HUES64 (cell line): ENCODE measurements around the gene AHCTF1.

Source experiments
- H3K27ac ChIP-seq: 2 replicates; pipeline ENCODE4 v1.7.0; 2013; ENCODE audit warnings: low read depth, low read length, inconsistent platforms
- H3K27me3 ChIP-seq: 2 replicates; pipeline ENCODE4 v1.6.1; 2013; ENCODE audit warnings: mild to moderate bottlenecking, low read length; ENCODE audit not compliant: insufficient read depth
- H3K36me3 ChIP-seq: 2 replicates; pipeline ENCODE4 v1.6.1; 2013; ENCODE audit warnings: mild to moderate bottlenecking, low read length; ENCODE audit not compliant: insufficient read depth
- H3K4me1 ChIP-seq: 2 replicates; pipeline ENCODE4 v1.6.1; 2013; ENCODE audit warnings: mild to moderate bottlenecking, low read length, moderate library complexity; ENCODE audit not compliant: insufficient read depth
- H3K4me3 ChIP-seq: 2 replicates; pipeline ENCODE4 v1.5.1; 2013; ENCODE audit warnings: mild to moderate bottlenecking, low read length, moderate library complexity
- H3K9ac ChIP-seq: 2 replicates; pipeline ENCODE4 v1.6.1; 2013; ENCODE audit warnings: mild to moderate bottlenecking, low read depth, low read length
- H3K9me3 ChIP-seq: 2 replicates; pipeline ENCODE4 v1.6.1; 2013; ENCODE audit warnings: low read depth, low read length; ENCODE audit not compliant: insufficient read depth
- WGBS: fragments of 150-250, 120-280 bp; methylation state at CpG from one replicate; pipeline ENCODE4 v1.1.7; 2013; ENCODE audit warnings: missing lambda C conversion rate; 5-methylcytosine and 5-hydroxymethylcytosine counted together

AHCTF1 gene

DNA sequence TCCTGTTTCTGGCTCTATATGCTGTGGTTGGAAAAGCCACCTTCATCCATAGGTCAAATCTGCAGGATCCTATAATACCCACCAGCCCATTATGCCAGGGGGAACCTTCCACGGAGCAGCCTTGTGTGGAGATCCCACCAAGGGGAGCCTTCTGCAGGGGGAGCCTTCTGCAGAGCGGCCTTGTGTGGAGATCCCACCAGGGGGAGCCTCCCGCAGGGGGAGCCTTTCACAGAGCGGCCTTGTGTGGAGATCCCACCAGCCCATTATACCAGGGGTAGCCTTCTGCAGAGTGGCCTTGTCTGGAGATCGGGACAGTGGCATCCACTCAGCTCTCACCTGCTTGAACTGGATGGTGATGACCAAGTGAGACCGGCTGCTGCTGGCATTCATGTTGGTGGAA lies 122.3 kb downstream of the AHCTF1 start:
- no peak overlapping the region for H3K9ac ChIP-seq
- WGBS: 91% methylated on average over 6 of the region's 6 CpGs
- H3K27me3 ChIP-seq: no peaks in the 10 kb centered on the region

DNA sequence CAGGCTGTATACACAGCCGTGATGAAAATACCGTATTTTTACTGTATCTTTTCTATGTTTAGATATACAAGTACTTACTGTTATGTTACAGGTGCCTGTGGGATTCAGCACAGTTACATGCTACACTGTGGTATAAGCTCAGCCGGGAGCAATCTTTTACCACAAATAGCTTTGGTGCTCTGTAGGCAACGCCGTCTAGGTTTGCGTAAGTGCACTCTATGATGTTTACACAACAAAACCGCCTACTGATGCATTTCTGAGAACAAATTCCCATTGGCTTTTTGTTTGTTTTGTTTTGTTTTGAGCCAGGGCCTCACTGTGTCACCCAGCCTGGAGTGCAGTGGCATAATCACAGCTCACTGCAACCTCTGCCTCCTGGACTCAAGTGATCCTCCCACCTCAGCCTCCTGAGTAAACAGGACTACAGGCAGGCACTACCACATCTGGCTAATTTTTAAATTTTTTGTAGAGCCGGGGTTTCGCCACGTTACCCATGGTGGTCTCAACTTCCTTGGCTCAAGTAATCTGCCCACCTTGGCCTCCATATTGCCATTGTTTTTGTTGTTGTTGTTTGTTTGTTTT lies 126.5 kb downstream of the AHCTF1 start:
- Histone ChIP-seq H3K4me1 (no peaks in the 10 kb centered on the region), H3K9ac (no peak overlapping the region), H3K36me3 (no peaks in the 10 kb centered on the region), H3K27ac (no peak overlapping the region), H3K4me3 (no peak overlapping the region), H3K9me3 (no peaks in the 10 kb centered on the region; the same call in 1 of the 2 replicates), H3K27me3 (no peaks in the 10 kb centered on the region)
- WGBS: 89% methylated on average over 10 of the region's 10 CpGs

More for the DNA sequence above, 122.3 kb downstream of the AHCTF1 start:
- Histone ChIP-seq H3K4me1 (peaks cover 5% of the 10 kb centered on the region; the same call in 1 of the 2 replicates), H3K9me3 (no peaks in the 10 kb centered on the region; the same call in 1 of the 2 replicates), H3K4me3 (no peak overlapping the region), H3K27ac (no peak overlapping the region), H3K36me3 (no peaks in the 10 kb centered on the region)

DNA sequence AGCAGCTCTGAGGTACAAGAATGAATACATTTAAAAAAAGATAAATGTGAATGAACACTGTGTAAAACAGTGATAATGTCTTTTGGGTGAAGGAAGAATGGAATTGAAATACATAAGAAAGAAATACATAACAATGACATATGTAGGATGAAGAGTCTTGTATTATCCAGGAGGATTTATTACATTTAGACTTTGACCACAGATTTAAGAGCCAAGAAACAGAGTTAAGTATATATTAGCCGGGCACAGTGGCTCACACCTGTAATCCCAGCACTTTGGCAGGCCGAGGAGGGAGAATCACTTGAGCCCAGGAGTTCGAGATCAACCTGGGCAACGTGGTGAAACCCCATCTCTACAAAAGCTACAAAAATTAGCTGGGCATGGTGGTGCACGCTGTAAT lies 127.9 kb downstream of the AHCTF1 start:
- Histone ChIP-seq H3K9me3 (no peaks in the 10 kb centered on the region), H3K4me3 (no peak overlapping the region), H3K27me3 (no peaks in the 10 kb centered on the region), H3K27ac (no peak overlapping the region), H3K36me3 (no peaks in the 10 kb centered on the region), H3K9ac (no peak overlapping the region), H3K4me1 (no peaks in the 10 kb centered on the region; the same call in 1 of the 2 replicates)
- WGBS: 92% methylated on average over 5 of the region's 5 CpGs

DNA sequence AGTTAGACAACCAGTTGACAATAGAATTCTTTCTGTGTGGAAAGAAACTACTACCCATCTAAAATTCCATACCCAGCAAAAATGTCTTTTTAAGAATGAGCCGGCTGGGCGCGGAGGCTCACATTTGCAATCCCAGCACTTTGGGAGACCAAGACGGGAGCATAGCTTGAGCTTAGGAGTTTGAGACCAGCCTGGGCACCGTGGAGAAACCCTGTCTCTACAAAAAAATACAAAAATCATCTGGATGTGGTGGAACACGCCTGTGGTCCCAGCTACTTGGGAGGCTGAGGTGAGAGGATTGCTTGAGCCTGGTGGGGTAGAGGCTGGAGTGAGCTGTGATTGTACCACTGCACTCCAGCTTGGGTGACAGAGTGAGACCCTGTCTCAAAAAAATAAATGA lies 128.4 kb downstream of the AHCTF1 start:
- no peak overlapping the region for H3K9ac ChIP-seq
- WGBS: 95% methylated on average over 6 of the region's 6 CpGs
- no peak overlapping the region for H3K4me3 ChIP-seq
- H3K9me3 ChIP-seq: no peaks in the 10 kb centered on the region
- no peaks in the 10 kb centered on the region for H3K36me3 ChIP-seq
- H3K27ac ChIP-seq: no peak overlapping the region
- no peaks in the 10 kb centered on the region for H3K27me3 ChIP-seq
- no peaks in the 10 kb centered on the region; the same call in 1 of the 2 replicates for H3K4me1 ChIP-seq

DNA sequence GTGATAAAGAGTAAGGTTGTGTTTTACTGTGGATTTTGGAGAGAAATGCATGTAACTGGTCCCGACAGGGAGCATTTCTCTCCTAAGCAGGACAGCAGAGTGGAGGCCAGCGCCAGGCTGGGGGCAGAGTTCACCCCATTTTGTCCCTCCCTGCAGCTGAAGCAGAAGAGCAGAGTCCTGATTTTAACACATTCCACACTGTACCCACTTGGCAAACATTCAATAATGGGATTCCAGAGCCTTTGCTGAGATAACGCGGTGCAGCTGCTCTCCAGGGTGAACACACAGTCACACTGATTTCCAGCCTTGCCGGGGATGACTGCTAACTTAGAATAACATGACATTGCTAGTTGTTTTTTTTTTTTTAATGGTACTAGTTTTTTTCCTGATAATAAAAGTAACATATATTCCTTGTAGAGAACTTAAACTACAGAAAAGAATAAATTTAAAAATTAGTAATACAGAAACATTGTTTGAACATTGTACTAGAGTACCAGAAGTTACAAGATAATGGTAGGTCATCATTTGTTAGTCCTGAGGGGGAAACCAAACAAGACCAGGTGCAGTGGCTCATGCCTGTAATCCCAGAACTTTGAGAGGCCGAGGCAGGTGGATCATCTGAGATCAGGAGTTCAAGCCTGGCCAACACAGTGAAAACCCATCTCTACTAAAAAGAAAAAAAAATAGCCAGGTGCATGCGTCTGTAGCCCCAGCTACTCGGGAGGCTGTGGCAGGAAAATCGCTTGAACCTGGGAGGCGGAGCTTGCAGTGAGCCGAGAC lies 130.3 kb downstream of the AHCTF1 start:
- Histone ChIP-seq H3K36me3 (no peaks in the 10 kb centered on the region), H3K27me3 (no peaks in the 10 kb centered on the region), H3K4me3 (no peak overlapping the region), H3K9ac (no peak overlapping the region), H3K27ac (no peak overlapping the region), H3K9me3 (no peaks in the 10 kb centered on the region), H3K4me1 (no peaks in the 10 kb centered on the region; the same call in 1 of the 2 replicates)
- 91% methylated on average over 11 of the region's 11 CpGs for WGBS

DNA sequence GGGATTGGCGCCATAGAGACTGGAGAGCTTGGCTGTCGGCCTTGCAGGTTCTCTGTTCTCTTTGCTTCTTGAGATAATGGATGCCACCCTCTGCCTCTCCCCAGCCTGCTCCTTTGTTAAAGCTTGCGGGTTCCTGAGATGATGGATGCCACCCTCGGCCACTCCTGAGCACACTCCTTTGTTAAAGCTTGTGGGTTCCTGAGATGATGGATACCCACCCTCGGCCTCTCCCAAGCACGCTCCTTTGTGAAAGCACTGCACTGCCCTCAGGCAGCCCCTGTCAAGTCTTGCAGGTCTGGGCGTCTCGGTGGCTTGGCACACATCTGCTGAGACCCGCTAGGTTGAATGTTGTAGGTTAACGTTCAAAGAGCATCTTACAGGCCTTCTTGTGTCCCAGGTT lies 131.0 kb downstream of the AHCTF1 start:
- peaks cover under 1% of the 10 kb centered on the region; the same call in 1 of the 2 replicates for H3K4me1 ChIP-seq
- H3K4me3 ChIP-seq: no peak overlapping the region
- H3K9ac ChIP-seq: no peak overlapping the region
- no peak overlapping the region for H3K27ac ChIP-seq
- no peaks in the 10 kb centered on the region for H3K27me3 ChIP-seq
- no peaks in the 10 kb centered on the region for H3K36me3 ChIP-seq
- no peaks in the 10 kb centered on the region for H3K9me3 ChIP-seq
- WGBS: 94% methylated on average over 10 of the region's 10 CpGs

DNA sequence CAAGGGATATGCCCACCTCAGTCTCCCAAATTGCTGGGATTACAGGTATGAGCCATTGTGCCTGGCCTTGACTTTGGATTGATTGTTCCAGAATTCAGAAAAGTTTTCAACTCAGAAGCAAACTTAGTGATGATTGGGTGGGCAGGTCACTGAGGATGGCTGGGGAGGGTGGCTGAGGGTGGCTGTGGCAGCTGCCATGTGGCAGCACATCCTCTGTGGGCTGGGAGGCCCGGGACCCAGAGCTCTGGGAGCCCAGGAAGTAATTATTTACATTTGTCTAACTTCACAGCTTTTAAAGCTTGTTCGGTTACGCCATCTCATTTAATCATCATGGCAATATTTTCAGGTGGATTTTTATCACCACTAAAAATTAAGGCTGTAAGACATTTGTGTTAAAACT lies 131.4 kb downstream of the AHCTF1 start:
- Histone ChIP-seq H3K27ac (no peak overlapping the region), H3K9ac (no peak overlapping the region), H3K36me3 (no peaks in the 10 kb centered on the region), H3K27me3 (no peaks in the 10 kb centered on the region), H3K4me1 (peaks cover 5% of the 10 kb centered on the region), H3K9me3 (no peaks in the 10 kb centered on the region), H3K4me3 (no peak overlapping the region)
- WGBS: 100% methylated on average over 3 of the region's 3 CpGs

DNA sequence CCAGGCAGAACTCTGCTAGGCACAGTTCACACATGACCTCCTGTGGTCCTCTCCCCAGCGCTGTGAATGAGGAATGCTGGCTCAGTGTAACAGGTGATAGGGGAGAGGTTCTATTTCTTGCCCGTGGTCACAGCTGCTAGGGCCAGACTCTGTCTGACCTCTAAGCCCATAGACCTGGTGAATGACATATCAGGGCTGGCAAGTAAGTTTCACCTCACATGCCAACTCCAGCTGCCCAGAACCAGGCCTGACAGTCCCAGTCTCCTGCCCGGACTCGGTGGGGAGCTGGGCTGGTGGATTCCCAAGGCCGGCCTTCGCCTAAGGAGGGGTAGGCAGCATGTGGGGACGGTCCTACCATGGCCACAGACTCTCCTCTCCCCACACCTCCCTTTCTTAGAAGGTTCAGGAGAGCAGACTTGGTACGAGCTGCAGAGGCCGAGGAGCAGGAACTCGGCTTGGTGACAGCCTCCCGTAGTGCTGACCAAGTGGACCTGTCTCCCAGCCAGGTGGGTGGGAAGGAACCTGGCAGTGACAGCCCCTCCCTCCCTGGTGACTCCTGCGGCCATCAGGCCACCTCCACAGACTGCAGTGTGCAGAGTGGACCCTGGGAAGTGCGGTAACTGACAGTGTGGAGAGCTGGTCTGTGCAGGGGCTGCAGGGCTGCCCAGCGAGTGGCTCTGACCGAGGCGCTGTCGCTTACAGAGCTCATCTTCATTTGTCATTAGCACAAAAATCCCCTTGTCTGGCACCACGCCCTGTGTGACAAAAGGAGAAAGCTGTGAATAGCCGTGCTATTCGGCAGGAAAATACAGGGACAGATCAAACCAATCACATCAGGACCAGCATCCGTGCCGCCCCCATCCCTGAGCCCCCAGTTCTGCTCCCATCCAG lies 132.9 kb downstream of the AHCTF1 start:
- Histone ChIP-seq H3K36me3 (no peaks in the 10 kb centered on the region), H3K4me1 (peaks cover 17% of the 10 kb centered on the region), H3K4me3 (no peak overlapping the region), H3K27ac (no peak overlapping the region), H3K27me3 (no peaks in the 10 kb centered on the region), H3K9me3 (no peaks in the 10 kb centered on the region), H3K9ac (no peak overlapping the region)
- WGBS: 68% methylated on average over 22 of the region's 22 CpGs

DNA sequence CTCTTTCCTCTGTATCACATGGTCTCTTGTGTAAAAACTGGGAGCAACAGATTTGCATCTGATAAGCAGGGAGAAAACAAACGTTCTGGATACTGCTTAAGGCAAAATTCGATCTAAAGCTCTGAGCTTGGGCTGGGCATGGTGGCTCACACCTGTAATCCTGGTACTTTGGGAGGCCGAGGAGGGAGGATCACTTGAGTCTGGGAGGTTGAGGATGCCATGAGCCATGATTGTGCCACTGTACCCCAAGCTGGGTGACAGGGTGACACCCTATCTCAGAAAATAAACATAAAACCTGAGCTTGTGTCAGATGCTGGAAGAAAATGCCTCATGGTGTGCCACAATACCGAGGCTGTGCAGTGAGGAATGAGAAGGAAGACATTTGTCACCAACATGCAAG lies 133.6 kb downstream of the AHCTF1 start:
- WGBS: 76% methylated on average over 4 of the region's 4 CpGs
- no peak overlapping the region for H3K4me3 ChIP-seq
- H3K27ac ChIP-seq: no peak overlapping the region
- no peaks in the 10 kb centered on the region for H3K36me3 ChIP-seq
- H3K9me3 ChIP-seq: no peaks in the 10 kb centered on the region
- H3K9ac ChIP-seq: no peak overlapping the region
- H3K4me1 ChIP-seq: peaks cover 23% of the 10 kb centered on the region
- no peaks in the 10 kb centered on the region for H3K27me3 ChIP-seq

DNA sequence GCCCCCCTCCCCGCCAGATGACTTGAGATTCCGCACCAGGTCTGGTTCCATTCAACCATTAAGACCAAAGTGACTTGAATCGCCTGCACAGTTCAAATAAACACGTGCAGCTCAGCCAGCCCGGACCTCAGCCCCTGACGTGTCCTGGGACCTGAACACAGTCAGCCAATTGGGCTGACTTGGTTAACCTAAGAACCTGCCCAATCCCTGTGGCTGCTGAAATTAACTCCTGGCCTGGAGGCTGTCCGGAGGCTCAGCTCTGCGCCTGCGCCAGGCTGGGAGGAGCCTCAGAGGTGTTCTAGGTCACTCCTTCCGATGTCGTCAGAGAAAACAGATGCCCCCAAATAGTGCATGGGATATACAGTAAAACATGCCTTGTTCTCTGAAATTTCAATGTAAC lies 134.2 kb downstream of the AHCTF1 start:
- Histone ChIP-seq H3K9me3 (no peaks in the 10 kb centered on the region), H3K27me3 (no peaks in the 10 kb centered on the region), H3K4me1 (peaks cover 27% of the 10 kb centered on the region), H3K36me3 (no peaks in the 10 kb centered on the region), H3K4me3 (no peak overlapping the region), H3K9ac (no peak overlapping the region), H3K27ac (no peak overlapping the region)
- WGBS: 92% methylated on average over 11 of the region's 11 CpGs

DNA sequence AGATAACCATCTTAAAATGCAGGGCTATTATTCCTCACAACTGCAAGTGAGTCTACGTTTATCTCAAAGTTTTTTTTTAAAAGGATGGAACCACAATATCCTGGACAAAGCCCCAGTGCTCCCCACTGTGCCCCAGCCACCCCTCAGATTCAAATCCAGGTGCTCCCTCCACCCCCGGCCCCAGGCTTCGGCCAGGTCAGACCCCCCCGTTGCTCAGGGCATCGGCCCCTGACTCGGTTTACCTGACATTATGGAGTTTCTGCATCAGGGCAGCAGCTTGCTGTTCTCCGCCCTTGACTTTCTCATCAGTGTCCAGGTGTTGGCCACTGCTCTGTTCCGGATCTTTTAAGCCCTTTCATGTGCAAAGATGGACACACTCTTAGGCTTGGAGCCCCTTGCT lies 134.6 kb downstream of the AHCTF1 start:
- 92% methylated on average over 8 of the region's 8 CpGs for WGBS
- Histone ChIP-seq H3K4me3 (no peak overlapping the region), H3K9me3 (no peaks in the 10 kb centered on the region), H3K27me3 (no peaks in the 10 kb centered on the region), H3K27ac (no peak overlapping the region), H3K4me1 (peaks cover 27% of the 10 kb centered on the region), H3K36me3 (no peaks in the 10 kb centered on the region), H3K9ac (no peak overlapping the region)
